Sigmoid colon (tissue), 3 donors: ENCODE measurements around the gene C7.

ENCODE experiments used
- CTCF ChIP-seq, 4 experiments: fragments of 450-650 bp in 3 of 4; fragments of 200-600 bp in 1 of 4; IDR thresholded peaks; one replicate each; pipeline ENCODE4 v1.5.1; 2016 to 2019; ENCODE audit warnings: antibody characterized with exemption in 4 of 4, mild to moderate bottlenecking in 3 of 4, moderate library complexity in 2 of 4
- POLR2A ChIP-seq, 2 donors: fragments of 450-650 bp; IDR thresholded peaks; one replicate each; pipeline ENCODE4 v1.6.1; 2016; ENCODE audit warnings: antibody characterized with exemption in 2 of 2, mild to moderate bottlenecking in 2 of 2, moderate library complexity in 2 of 2

- TF ChIP-seq CTCF (IDR thresholded peaks at IDR 0.05), result peak; percentile 30 to 83 (median 69)
- TF ChIP-seq POLR2A (IDR thresholded peaks at IDR 0.05), result no peak
Observed at GRCh38 chr5:40904205-40904993, 4.9 kb upstream of the C7 start.
